Stimulated activated CD4-positive, alpha-beta T cell treated with anti-CD3 and anti-CD28 coated beads, Interleukin-15, amount 100 ng/mL, for 1 hour (primary cell): ENCODE measurements around the gene CNTN4.
"Not testable (repeated sequence)": the region's sequence is repeated elsewhere in the genome, so short reads cannot be mapped to it uniquely, and the experiment has no call there.

ENCODE experiments used
- DNase-seq, 2 donors: peaks; one replicate each; pipeline ENCODE4 v3.0.0-alpha.2; 2020; ENCODE audit warnings: low read depth in 1 of 2, low spot score in 1 of 2

CNTN4 gene

DNA sequence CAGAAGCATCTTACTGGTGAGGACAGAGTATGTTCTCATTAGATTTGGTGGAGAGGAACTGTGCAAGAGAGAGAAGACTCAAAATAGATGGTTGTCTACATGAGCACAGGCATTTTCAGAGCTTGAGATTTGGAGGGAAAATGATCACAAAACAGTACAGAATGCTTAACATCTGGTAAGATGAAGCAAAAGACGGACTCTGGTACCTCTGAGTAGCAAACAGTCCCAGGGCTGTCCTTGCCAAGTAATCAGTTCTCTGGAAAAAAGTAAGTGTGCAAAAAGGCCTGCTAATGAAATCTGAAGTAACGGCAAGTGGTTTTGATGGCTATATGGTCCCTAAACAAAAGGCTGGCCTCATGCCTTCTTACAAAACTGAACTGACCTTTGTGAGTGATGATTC, 414.2 kb downstream of the CNTN4 start:
- DNase-seq = no peak

DNA sequence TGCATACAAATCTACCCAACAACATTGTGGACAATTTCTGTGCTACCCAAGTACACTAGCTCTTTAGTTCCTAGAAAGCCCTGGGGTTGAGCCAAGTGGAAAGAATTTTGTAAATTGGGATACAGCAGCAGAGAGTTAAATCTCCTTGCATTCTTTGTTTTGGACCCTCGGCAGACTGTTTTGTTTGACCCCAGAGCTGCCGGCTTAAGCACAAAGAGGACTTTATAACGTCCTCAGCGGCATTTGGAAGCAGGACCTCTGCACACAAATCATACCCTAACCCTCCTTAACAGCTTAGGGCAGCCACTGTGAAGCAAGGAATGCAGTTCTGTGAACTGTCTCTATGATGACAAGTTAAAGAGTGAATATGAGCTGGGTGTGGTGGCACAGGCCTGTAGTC, 415.3 kb downstream of the CNTN4 start:
- DNase-seq = no peak

DNA sequence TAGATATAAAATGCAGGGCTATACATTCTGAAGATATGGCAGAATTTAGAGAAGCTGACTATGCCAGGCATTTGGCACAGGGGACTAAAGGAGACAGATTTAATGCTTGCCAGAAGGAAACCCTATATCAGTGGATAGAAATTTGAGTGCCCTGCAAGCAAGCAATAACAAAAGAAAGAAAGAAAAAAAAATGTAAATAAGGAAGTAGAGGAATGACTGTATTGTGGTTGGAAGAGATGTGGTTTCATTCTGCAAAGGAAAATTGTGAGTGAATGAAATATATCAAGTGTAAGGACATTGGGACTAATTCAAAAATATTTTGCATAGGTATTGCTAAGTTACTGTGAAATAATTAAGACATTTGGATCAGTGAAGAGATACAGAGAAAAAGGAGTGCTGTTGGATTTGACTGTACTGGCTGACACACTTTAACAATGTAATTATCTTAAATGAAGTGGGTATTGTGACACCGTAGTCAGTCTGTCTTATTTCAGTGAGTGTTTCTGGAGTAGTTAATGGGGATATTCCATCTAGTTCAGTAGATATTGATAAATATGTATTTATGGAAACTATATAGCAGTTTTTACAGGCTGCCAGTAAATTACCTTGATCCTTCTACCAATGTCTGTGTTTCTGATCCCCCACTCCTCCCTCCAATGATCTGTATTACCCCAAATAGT, 418.2 kb downstream of the CNTN4 start:
- DNase-seq = no peak

DNA sequence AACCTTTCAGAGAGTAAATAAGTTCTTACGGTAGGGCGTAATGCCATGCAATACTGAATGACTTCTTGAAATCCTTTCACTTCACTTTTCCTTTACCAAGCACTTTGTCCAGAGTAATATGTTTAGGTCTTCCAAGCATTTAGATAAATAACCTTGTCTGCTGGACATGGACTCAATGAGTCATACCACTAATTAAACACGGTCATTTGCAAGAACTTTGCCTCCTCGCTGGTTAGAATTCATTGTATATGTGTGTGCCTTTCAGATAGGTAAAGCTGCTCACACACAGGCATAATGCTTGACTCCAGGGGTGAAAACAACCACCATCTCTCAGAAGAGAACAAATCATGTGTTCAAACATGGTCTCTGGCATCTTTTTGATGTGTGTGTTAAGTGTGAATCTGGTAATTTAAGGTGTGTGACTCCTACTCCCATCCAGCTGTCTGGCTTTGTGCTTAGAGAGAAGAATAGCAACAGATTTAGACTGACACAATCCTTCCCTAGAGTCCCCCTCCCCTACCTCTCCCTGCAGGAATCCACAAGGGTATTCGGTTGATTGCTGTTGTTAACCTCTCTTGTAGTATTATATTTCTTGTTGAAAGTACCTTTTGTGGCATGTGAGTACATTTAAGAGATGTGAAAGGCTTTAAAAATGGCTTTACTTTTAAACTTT, 419.0 kb downstream of the CNTN4 start:
- no peak for DNase-seq

- no peak for DNase-seq
These were observed 424.7 kb downstream of the CNTN4 start for GRCh38 chr3:2523281-2523836.

- no peak for DNase-seq
These were observed 427.3 kb downstream of the CNTN4 start for GRCh38 chr3:2525968-2526367.

DNA sequence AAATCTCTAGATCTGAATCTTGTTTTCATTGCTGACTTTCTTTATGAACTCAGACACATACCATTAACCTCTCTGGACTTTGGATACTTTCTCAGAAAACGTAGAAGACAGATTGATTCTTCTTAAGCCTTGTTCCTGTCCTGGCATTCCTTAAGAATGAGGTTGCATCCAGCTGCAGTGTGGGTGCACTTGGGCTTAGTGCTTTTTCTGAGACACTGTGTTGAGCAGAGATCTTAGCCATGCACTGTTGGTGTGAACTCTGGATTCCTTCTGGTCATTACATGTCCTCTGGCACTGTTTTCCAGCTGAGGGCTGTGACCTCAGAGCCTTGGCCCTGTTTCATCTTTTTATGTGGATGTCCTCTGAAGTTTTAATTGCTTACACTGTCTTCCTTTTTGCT, 428.3 kb downstream of the CNTN4 start:
- no peak for DNase-seq

- not testable (repeated sequence) for DNase-seq
These were observed 428.7 kb downstream of the CNTN4 start for GRCh38 chr3:2527328-2527727.

DNA sequence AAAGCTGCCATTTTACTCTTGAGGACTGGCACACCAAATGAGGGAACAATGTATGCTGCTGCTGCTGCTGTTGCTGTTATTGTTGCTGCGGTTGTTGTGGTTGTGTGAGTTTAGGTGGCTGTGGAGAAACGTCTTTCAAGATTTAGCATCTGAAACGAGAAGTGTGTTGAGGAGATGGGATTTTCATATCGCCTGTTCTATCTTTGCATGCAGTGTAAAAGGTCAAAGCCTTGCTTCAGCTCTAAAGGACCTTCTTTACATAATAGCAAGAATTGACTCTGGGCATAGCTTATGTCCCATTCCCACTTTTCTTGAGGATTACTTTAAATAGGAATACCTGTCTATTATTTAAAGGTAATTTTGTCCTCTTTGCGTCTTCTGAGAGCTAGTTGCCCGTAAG, 436.1 kb downstream of the CNTN4 start:
- DNase-seq = not testable (repeated sequence)

- no peak for DNase-seq
These were observed 436.5 kb downstream of the CNTN4 start for GRCh38 chr3:2535206-2535605.

DNA sequence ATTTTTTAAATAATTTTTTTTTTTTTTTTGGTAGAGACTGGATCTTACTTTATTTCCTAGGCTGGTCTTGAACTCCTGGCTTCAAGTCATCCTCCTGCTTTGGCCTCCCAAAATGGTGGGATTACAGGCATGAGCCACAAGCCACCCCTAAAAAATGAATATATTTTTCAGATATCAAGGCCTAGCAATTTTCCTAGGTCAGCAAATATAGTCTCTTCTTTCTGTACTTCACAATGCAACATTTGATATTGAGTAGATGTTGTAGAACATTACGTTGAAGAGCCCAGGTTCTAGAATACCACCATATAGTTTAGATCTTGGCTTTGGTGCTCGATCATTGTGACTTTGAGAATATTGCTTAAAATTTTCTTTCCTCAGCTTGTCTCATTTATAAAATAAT, 437.9 kb downstream of the CNTN4 start:
- DNase-seq = no peak

- DNase-seq = no peak
These were observed 441.4 kb downstream of the CNTN4 start for GRCh38 chr3:2540115-2540514.

GRCh38 chr3:2543247-2543646, 444.6 kb downstream of the CNTN4 start:
- no peak for DNase-seq

DNA sequence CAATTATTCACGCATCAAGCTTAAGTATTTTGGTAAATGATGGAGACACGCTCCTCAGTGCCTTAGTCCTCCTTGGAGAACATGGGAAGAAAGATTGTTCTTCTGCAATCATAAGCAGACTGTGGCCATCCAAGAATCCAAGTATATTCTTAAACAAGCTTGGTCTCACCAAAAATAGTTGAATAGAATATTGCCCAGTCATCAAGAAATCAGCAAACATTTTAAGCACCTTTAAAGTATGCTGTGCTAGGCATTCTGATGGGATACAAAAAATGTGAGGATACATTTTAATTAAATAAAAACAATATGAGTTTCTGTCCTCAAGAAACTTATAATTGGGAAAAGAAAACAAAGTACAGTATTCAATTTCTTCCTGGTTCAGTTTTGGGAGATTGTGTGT, 445.5 kb downstream of the CNTN4 start:
- DNase-seq = no peak

GRCh38 chr3:2544718-2545117, 446.1 kb downstream of the CNTN4 start:
- DNase-seq = no peak

DNA sequence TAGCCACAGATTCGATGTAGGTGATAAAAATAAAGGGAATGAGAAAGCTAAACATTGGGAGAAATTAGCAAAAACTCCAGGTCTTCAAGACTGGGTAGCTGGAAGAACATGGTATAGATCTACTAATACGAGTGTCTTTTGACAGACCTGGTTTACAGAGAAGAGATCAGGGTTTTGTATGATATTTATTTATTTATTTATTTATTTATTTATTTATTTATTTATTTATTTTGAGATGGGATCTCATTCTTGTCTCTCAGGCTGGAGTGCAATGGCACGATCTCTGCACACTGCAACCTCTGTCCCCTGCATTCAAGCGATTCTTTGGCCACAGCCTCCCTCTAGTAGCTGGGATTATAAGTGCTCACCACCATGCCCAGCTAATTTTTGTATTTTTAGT, 448.4 kb downstream of the CNTN4 start:
- no peak for DNase-seq

- DNase-seq = no peak
These were observed 456.0 kb downstream of the CNTN4 start for GRCh38 chr3:2554656-2555055.

- no peak for DNase-seq
These were observed 460.1 kb downstream of the CNTN4 start for GRCh38 chr3:2558796-2559195.

- DNase-seq = no peak
These were observed 468.8 kb downstream of the CNTN4 start for GRCh38 chr3:2567451-2567850.

DNA sequence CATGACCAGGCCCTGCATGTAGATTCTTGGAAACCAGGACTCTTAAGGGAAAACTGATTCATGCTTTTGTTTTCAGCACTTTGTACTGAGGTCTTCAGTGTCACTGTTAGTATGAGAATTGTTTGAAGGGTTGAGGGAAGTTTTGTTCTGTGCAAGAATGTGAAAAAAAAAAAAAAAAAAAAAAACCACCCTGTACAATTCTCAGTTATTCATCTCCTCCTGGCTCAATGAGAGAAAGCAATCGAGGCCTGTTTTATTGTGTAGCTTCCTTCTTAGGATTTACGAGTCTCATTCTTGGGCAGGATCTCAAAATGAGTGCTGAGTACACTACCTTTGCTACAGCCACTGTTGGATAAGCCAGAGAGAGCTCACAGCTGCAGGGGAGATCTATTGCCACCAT, 469.5 kb downstream of the CNTN4 start:
- no peak for DNase-seq

- no peak for DNase-seq
These were observed 470.3 kb downstream of the CNTN4 start for GRCh38 chr3:2568929-2569328.

DNA sequence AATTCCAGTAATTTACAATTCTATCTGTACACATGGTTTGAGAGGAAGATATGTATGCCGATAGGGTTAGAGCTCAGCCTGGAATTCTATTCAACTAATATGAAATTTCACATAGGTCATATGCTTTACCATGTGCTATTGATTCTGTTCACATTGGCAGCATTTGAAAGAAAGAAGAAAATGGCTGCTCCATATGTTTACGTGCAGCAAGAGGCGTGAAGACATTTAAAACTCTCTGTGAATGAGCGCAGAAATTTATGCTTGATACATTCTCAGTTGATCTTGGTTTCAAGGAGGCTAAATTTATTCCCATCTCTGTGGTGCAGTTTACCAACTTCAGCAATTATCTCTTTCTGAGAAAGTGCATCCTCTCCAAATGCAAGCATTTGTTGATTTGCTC, 478.9 kb downstream of the CNTN4 start:
- no peak for DNase-seq

DNA sequence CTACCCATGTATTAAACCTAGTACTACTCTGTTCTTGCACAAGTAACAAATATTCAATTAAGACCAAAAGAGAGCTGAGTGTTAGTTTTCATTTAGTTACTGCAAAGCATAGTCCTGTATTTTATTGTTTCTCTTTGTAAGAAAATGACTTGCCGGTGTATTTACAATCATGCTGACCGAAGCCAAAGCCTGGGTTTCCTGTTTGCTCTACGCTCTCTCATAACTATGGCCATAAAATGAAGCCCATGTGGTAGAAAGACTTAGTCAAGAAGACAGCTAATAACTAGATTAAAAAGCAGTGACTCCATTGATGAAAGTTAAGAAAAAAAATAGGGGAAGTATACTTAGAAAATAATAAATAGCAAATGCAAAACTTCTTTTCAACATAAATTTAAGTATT, 479.9 kb downstream of the CNTN4 start:
- no peak for DNase-seq
